K562 (cell line): ENCODE measurements around the gene A1BG. TPM values are rescaled to one million over a fixed set of nuclear protein-coding genes. Genes with fewer than 3 reads are reported as not detected.

Experiments
- ATAC-seq: fragments of 200-7000 bp; cut with Tn5 transposase; 3 replicates; pipeline ENCODE4 v1.9.1; 2020; ENCODE audit warnings: moderate library complexity
- BruUV-seq: library from RNA; stranded (reverse); fragments of 400-500 nt; replicated peaks from 2 replicates; lab custom pipeline; 2021; lab: Mats Ljungman, UMichigan
- CTCF ChIA-PET: fragments of 300-600 bp; formaldehyde crosslinking; extraction: SDS; loops from one replicate; lab custom pipeline; 2021; ENCODE audit warnings: low intra/inter-chr PET ratio; lab: Yijun Ruan, JAX
- POLR2A ChIA-PET: fragments of 300-600, 350-650 bp; sonication (Branson Sonifier 250); formaldehyde crosslinking; extraction: SDS; loops from one replicate; lab custom pipeline; 2021; ENCODE audit warnings: antibody characterized with exemption, inconsistent platforms; lab: Yijun Ruan, JAX
- DNase-seq, 4 experiments: peaks; one replicate each; pipeline versions ENCODE4 v3.0.0 to v3.0.0-alpha.2; 2011 to 2018; ENCODE audit warnings: low spot score in 3 of 4, mixed read lengths in 3 of 4; ENCODE audit errors: extremely low read depth in 1 of 4
- FAIRE-seq: peaks from 2 replicates; lab custom pipeline; 2011; peaks lifted over from hg19 to GRCh38; lab: Jason Lieb, UNC
- H2AFZ ChIP-seq: 2 replicates; pipeline ENCODE4 v1.6.0; 2011; ENCODE audit warnings: low read depth, low read length, control low read depth, inconsistent platforms
- H3K27ac ChIP-seq: fragments of 200-600 bp; 3 replicates; pipeline ENCODE4 v1.8.0; 2011; ENCODE audit warnings: low read depth, mild to moderate bottlenecking, control low read depth, inconsistent platforms, low read length, moderate library complexity, mixed read lengths; ENCODE audit errors: extremely low read depth
- H3K27me3 ChIP-seq, 2 experiments: fragments of 300-600 bp in 1 of 2; 2 replicates in 1 of 2; 3 replicates in 1 of 2; pipeline versions ENCODE4 v1.6.0 to v1.8.0; 2011; ENCODE audit warnings: inconsistent platforms in 2 of 2, low read length in 2 of 2, mild to moderate bottlenecking in 1 of 2, mixed read lengths in 1 of 2, moderate library complexity in 1 of 2; ENCODE audit not compliant: control insufficient read depth in 2 of 2, insufficient read depth in 2 of 2
- H3K36me3 ChIP-seq: fragments of 300-600 bp; 3 replicates; pipeline ENCODE4 v1.8.0; 2011; ENCODE audit warnings: mild to moderate bottlenecking, low read length, inconsistent platforms; ENCODE audit not compliant: control insufficient read depth, insufficient read depth
- H3K4me1 ChIP-seq, 2 experiments: fragments of 200-600 bp in 1 of 2; replicated peaks in 1 of 2; 2 replicates in 1 of 2; 3 replicates in 1 of 2; pipeline versions ENCODE4 v1.5.1 to v1.8.0; 2011; ENCODE audit warnings: inconsistent platforms in 2 of 2, low read length in 2 of 2, mild to moderate bottlenecking in 1 of 2, mixed read lengths in 1 of 2, moderate library complexity in 1 of 2; ENCODE audit not compliant: control insufficient read depth in 2 of 2, insufficient read depth in 2 of 2
- H3K4me2 ChIP-seq: 2 replicates; pipeline ENCODE4 v1.6.1; 2011; ENCODE audit warnings: low read length, control low read depth, inconsistent platforms, mixed read lengths; ENCODE audit not compliant: insufficient read depth
- H3K4me3 ChIP-seq: fragments of 200-600 bp; sonication (generic), shearing (Covaris generic); 2 replicates; pipeline ENCODE4 v1.5.1; 2016; ENCODE audit warnings: control low read depth, inconsistent platforms
- H3K79me2 ChIP-seq: fragments of 200-600 bp; 3 replicates; pipeline ENCODE4 v1.8.0; 2011; ENCODE audit warnings: low read length, inconsistent platforms; ENCODE audit not compliant: control insufficient read depth, insufficient read depth
- H3K9ac ChIP-seq, 2 experiments: 2 replicates each; pipeline versions ENCODE4 v1.6.0 to v1.6.1; 2011; ENCODE audit warnings: low read depth in 2 of 2, low read length in 2 of 2, control low read depth in 1 of 2, inconsistent platforms in 1 of 2, mild to moderate bottlenecking in 1 of 2, mixed read lengths in 1 of 2; ENCODE audit not compliant: insufficient read depth in 1 of 2
- H3K9me1 ChIP-seq: one replicate; pipeline ENCODE4 v1.6.0; 2011; ENCODE audit warnings: inconsistent platforms, mild to moderate bottlenecking, low read length, moderate library complexity; ENCODE audit not compliant: control insufficient read depth, insufficient read depth
- H3K9me3 ChIP-seq: replicated peaks from 2 replicates; pipeline ENCODE4 v1.5.1; 2011; ENCODE audit warnings: low read depth, low read length, inconsistent platforms; ENCODE audit not compliant: control insufficient read depth, insufficient read depth
- H4K20me1 ChIP-seq: replicated peaks from 2 replicates; pipeline ENCODE4 v1.6.1; 2011; ENCODE audit warnings: low read length, inconsistent platforms, mixed read lengths; ENCODE audit not compliant: control insufficient read depth, insufficient read depth
- GABPA ChIP-seq: fragments of 200-800 bp; sonication (Bioruptor generic); conservative IDR thresholded peaks from 2 replicates; pipeline ENCODE4 v1.6.1; 2016; ENCODE audit warnings: low read depth, missing genetic modification characterization, missing compliant biosample characterization
- MYBL2 ChIP-seq, 2 experiments: fragments of 450-650 bp in 1 of 2; sonication (generic) in 1 of 2; formaldehyde crosslinking in 1 of 2; IDR thresholded peaks; 2 replicates each; pipeline versions ENCODE4 v1.6.1 to v1.8.1; 2017 to 2022; ENCODE audit warnings: borderline replicate concordance in 1 of 2, inconsistent platforms in 1 of 2, low read depth in 1 of 2, mild to moderate bottlenecking in 1 of 2, missing genetic modification reagents in 1 of 2, moderate library complexity in 1 of 2
- NCOA1 ChIP-seq: fragments of 450-650 bp; IDR thresholded peaks from 2 replicates; pipeline ENCODE4 v1.6.1; 2016; ENCODE audit warnings: low read depth
- NRF1 ChIP-seq, 2 experiments: fragments of 450-650 bp; IDR thresholded peaks in 1 of 2; conservative IDR thresholded peaks in 1 of 2; 2 replicates each; pipeline ENCODE4 v1.6.1; 2014; ENCODE audit warnings: mild to moderate bottlenecking in 2 of 2
- PHB2 ChIP-seq: fragments of 450-650 bp; IDR thresholded peaks from 2 replicates; pipeline ENCODE4 v1.6.1; 2017; ENCODE audit warnings: low read depth
- RBM22 ChIP-seq: fragments of 200-400 bp; formaldehyde crosslinking; IDR thresholded peaks from 2 replicates; pipeline ENCODE4 v1.6.1; 2018; ENCODE audit warnings: low read length, low read depth; ENCODE audit not compliant: poor library complexity, severe bottlenecking
- SPI1 ChIP-seq: IDR thresholded peaks from 2 replicates; pipeline ENCODE4 v1.6.1; 2011; ENCODE audit warnings: low read depth, low read length, control low read depth, borderline replicate concordance
- XRCC4 ChIP-seq: IDR thresholded peaks from one replicate; pipeline ENCODE4 v1.6.1; 2011; ENCODE audit not compliant: insufficient read depth, insufficient read length; ENCODE audit errors: extremely low read depth
- ZBTB7A ChIP-seq: IDR thresholded peaks from 2 replicates; pipeline ENCODE4 v1.6.1; 2011; ENCODE audit warnings: low read depth, mild to moderate bottlenecking, low read length, moderate library complexity, borderline replicate concordance; ENCODE audit not compliant: control insufficient read depth
- ZC3H4 ChIP-seq: sonication (generic); formaldehyde crosslinking; IDR thresholded peaks from 2 replicates; pipeline ENCODE4 v1.9.0; 2021; ENCODE audit warnings: missing genetic modification reagents, borderline replicate concordance
- ZFPM2 ChIP-seq: fragments of 250-450 bp; sonication (Bioruptor Pico); IDR thresholded peaks from 2 replicates; pipeline ENCODE4 v1.5.1; 2022; ENCODE audit warnings: mild to moderate bottlenecking
- WGBS: fragments of 100-300 bp; shearing (Covaris generic); methylation state at CpG from one replicate; pipeline ENCODE4 v1.1.6; 2016; ENCODE audit warnings: low coverage, mixed read lengths; ENCODE audit not compliant: insufficient coverage; ENCODE audit errors: missing lambda C conversion rate; 5-methylcytosine and 5-hydroxymethylcytosine counted together
- in situ Hi-C: fragments of 300-500 bp; cut with MboI; formaldehyde crosslinking; loops from 4 replicates; pipeline ENCODE4 v1.15.0; 2018; ENCODE audit warnings: inconsistent platforms, mixed read lengths
- intact Hi-C: fragments of 100-400 bp; cut with micrococcal nuclease; formaldehyde crosslinking; loops from 2 replicates; pipeline ENCODE4 v1.14.2; 2022
- polyA plus RNA-seq, 8 experiments: library from polyadenylated mRNA; depleted of rRNA in 4 of 8; stranded (reverse) in 5 of 8; unstranded in 3 of 8; fragments of >200 nt; fragmentation: Nextera tagmentation in 2 of 8; fragmentation: Illumina TruSeq in 1 of 8; extraction: Ambion mirVana in 2 of 8; extraction: Trizol in 1 of 8; gene quantifications; 2 replicates each; pipeline versions ENCODE4 v1.2.1 to v1.2.3, GENCODE V29; 2011 to 2014; ENCODE audit warnings: inconsistent platforms in 1 of 8, missing spikeins in 1 of 8
- total RNA-seq, 7 experiments: library from RNA; depleted of rRNA in 6 of 7; stranded (reverse); fragments of >200 nt in 6 of 7; fragmentation: Illumina TruSeq in 2 of 7; extraction: Trizol in 2 of 7; gene quantifications; 2 replicates each; pipeline versions ENCODE4 v1.2.1 to v1.2.3, GENCODE V29; 2011 to 2021; ENCODE audit warnings: low replicate concordance in 1 of 7
- TF ChIP-seq, protein P1 (sequence below): fragments of 450-650 bp; IDR thresholded peaks from 2 replicates; pipeline ENCODE4 v1.6.1; 2016
- TF ChIP-seq, protein P2 (sequence below), 2 experiments: fragments of 450-650 bp in 1 of 2; sonication (generic) in 1 of 2; formaldehyde crosslinking in 1 of 2; IDR thresholded peaks in 1 of 2; conservative IDR thresholded peaks in 1 of 2; 2 replicates each; pipeline versions ENCODE4 v1.6.1 to v1.8.1; 2016 to 2023; ENCODE audit warnings: mild to moderate bottlenecking in 2 of 2, moderate library complexity in 2 of 2, inconsistent platforms in 1 of 2, missing genetic modification reagents in 1 of 2
- TF ChIP-seq, protein P3 (sequence below): fragments of 250-450 bp; sonication (Bioruptor Pico); IDR thresholded peaks from 2 replicates; pipeline ENCODE4 v1.8.0; 2021; ENCODE audit warnings: moderate library complexity, mild to moderate bottlenecking, inconsistent platforms

A1BG gene
- total and polyA plus RNA-seq, 9 of the 15 experiments (the other 6 are each of a cell fraction or from before 2014, with no cell fraction given): 0.10 to 19.8 (median 2.6) TPM

DNA sequence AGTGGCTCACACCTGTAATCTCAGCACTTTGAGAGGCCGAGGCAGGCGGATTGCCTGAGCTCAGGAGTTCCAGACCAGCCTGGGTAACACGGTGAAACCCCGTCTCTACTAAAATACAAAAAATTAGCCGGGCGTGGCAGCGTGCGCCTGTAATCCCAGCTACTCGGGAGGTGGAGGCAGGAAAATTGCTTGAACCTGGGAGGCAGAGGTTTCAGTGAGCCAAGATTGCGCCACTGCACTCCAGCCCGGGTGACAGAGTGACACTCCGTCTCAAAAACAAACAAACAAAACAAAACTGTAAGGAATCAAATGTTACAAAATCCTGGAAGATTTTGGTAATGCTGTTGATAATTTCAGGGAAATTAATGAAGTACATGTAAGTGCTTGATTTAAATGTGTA is 5.2 kb downstream of the A1BG start (continued):
- TF ChIP-seq, protein P1, sequence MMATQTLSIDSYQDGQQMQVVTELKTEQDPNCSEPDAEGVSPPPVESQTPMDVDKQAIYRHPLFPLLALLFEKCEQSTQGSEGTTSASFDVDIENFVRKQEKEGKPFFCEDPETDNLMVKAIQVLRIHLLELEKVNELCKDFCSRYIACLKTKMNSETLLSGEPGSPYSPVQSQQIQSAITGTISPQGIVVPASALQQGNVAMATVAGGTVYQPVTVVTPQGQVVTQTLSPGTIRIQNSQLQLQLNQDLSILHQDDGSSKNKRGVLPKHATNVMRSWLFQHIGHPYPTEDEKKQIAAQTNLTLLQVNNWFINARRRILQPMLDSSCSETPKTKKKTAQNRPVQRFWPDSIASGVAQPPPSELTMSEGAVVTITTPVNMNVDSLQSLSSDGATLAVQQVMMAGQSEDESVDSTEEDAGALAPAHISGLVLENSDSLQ: peak; percentile 19; the same call in 1 of the 2 replicates

DNA sequence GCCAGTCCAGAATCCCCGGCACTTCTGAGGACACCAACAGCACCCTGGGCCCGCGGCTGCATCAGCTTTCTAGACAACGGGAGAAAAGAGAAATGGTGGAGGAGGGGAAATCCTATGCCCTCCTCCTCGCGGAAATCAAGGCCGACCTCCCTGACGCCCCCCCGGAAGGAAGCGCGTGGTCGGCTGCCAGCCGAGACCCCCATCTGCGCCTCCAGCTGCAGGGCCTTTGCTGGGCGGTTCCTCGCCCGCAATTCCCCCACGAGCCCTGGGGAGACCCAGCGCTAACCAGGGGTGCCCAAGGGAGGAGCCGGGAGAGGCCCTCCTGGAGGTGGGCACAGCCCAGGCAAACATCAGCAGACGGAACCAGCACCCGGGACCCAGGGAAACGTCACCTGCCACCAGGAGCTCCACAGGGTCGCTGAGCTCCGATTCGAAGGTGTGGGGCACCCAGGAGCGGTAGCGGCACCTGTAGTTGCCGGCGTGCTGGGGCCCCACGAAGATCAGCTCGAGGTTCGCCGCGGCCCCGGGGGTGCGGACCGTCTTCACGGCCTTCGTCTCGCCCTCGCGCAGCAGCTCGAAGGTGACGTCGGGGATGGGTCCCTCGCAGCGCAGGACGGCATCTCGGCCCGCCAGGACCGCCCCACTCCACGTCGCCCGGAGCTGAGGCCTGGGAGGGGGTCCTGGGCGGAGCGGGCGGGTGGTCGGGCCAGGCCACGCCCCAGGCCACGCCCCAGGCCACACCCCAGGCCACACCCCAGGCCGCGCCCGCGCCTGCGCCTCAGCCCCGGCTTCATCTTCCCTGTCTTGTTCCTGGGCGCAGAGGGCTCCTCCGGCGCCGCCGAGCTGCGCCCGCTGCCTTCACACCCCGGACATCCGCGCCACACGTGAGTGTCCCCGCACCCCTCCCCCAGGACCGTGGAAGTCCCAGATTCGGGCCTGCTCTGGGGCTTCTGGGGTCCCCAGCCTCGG is 6.0 kb downstream of the A1BG start:
- FAIRE-seq (no peak), DNase-seq (peak; percentile 81 to 99 (median 96)), ATAC-seq (peak; percentile 100)
- no peaks in the 10 kb centered on the region for H3K79me2 ChIP-seq
- peaks cover 5 to 14% of the 10 kb centered on the region in 2 experiments; a peak in 4 of 5 replicates for H3K4me1 ChIP-seq
- H3K27ac ChIP-seq: peak overlapping the region; percentile 51; the same call in 1 of the 3 replicates
- peak overlapping the region; percentile 99 for H2AFZ ChIP-seq
- POLR2A ChIA-PET: interaction anchor here (0.6 to 3.6 kb wide), 8 partner anchors 11 to 137 kb away, joined by 3 to 20 read pairs (median 4); partner anchors contain the start of genes ZNF497 and ZSCAN22
- in situ Hi-C loops: no loop called here
- CTCF ChIA-PET: no interaction called here
- H3K4me3 ChIP-seq: peak overlapping the region; percentile 78
- H3K4me2 ChIP-seq: peak overlapping the region; percentile 83
- H3K9ac ChIP-seq: peak overlapping the region; percentile 59 to 96
- no peaks in the 10 kb centered on the region for H3K9me1 ChIP-seq
- TSS peak; percentile 91 for BruUV-seq
- no peaks in the 10 kb centered on the region for H3K9me3 ChIP-seq
- no peaks in the 10 kb centered on the region for H4K20me1 ChIP-seq
- no peaks in the 10 kb centered on the region for H3K36me3 ChIP-seq
- intact Hi-C loops: no loop called here
- WGBS: 3% methylated on average over 43 of the region's 82 CpGs
- H3K27me3 ChIP-seq: no peaks in the 10 kb centered on the region
- TF ChIP-seq GABPA (tag): no peak
- no peak for TF ChIP-seq PHB2
- peak; percentile 69; the same call in 1 of the 2 replicates for TF ChIP-seq ZBTB7A
- TF ChIP-seq RBM22: no peak
- no peak for TF ChIP-seq XRCC4
- no peak for TF ChIP-seq SPI1
- peak; percentile 94 to 95 for TF ChIP-seq NRF1 (conservative IDR thresholded peaks at IDR 0.05 in 1 of 2, IDR thresholded peaks at IDR 0.05 in 1 of 2)
- no peak for TF ChIP-seq ZC3H4 (CRISPR knock-in tag)
- no peak for TF ChIP-seq NCOA1
- TF ChIP-seq, protein P2, sequence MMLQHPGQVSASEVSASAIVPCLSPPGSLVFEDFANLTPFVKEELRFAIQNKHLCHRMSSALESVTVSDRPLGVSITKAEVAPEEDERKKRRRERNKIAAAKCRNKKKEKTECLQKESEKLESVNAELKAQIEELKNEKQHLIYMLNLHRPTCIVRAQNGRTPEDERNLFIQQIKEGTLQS (IDR thresholded peaks at IDR 0.05): no peak
- TF ChIP-seq, protein P2 (CRISPR knock-in tag; conservative IDR thresholded peaks at IDR 0.05): no peak
- TF ChIP-seq, protein P3, sequence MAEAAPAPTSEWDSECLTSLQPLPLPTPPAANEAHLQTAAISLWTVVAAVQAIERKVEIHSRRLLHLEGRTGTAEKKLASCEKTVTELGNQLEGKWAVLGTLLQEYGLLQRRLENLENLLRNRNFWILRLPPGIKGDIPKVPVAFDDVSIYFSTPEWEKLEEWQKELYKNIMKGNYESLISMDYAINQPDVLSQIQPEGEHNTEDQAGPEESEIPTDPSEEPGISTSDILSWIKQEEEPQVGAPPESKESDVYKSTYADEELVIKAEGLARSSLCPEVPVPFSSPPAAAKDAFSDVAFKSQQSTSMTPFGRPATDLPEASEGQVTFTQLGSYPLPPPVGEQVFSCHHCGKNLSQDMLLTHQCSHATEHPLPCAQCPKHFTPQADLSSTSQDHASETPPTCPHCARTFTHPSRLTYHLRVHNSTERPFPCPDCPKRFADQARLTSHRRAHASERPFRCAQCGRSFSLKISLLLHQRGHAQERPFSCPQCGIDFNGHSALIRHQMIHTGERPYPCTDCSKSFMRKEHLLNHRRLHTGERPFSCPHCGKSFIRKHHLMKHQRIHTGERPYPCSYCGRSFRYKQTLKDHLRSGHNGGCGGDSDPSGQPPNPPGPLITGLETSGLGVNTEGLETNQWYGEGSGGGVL: no peak
- TF ChIP-seq MYBL2 (IDR thresholded peaks at IDR 0.05; ENCODE audit: low read depth): no peak
- TF ChIP-seq MYBL2 (CRISPR knock-in tag; IDR thresholded peaks at IDR 0.05; ENCODE audit: borderline replicate concordance): no peak
- no peak for TF ChIP-seq ZFPM2
